WTC11 (cell line): ENCODE measurements around the gene FOLR1. TPM values are rescaled to one million over a fixed set of nuclear protein-coding genes. Genes with fewer than 3 reads are reported as not detected.
A peak's percentile ranks its signal among the peaks of the same experiment; 100 is the strongest.

Source experiments
- ATAC-seq: fragments of 200-7000 bp; cut with Tn5 transposase; 2 replicates; pipeline ENCODE4 v1.10.0; 2021; ENCODE audit warnings: mild to moderate bottlenecking, moderate library complexity
- CTCF ChIA-PET: fragments of 300-600 bp; sonication (Branson Sonifier 250); formaldehyde crosslinking; loops from one replicate; lab custom pipeline; 2021; ENCODE audit warnings: antibody characterized with exemption; lab: Charles Lee
- POLR2A ChIA-PET: fragments of 350-600 bp; sonication (Branson Sonifier 250); formaldehyde crosslinking; loops from one replicate; lab custom pipeline; 2021; ENCODE audit warnings: antibody characterized with exemption; lab: Charles Lee
- DNase-seq: peaks from one replicate; pipeline ENCODE4 v3.0.0; 2021; ENCODE audit warnings: low spot score
- H3K27ac Mint-ChIP-seq: 2 replicates; pipeline ENCODE4 v1.8.0; 2021; ENCODE audit warnings: mixed read lengths
- H3K27me3 Mint-ChIP-seq: 2 replicates; pipeline ENCODE4 v1.8.0; 2021; ENCODE audit warnings: low read depth, mild to moderate bottlenecking, moderate library complexity, mixed read lengths
- H3K36me3 Mint-ChIP-seq: 2 replicates; pipeline ENCODE4 v1.8.0; 2021; ENCODE audit warnings: mixed read lengths
- H3K4me1 Mint-ChIP-seq: 2 replicates; pipeline ENCODE4 v1.8.0; 2022; ENCODE audit warnings: mixed read lengths
- H3K4me3 Mint-ChIP-seq: 2 replicates; pipeline ENCODE4 v1.8.0; 2021; ENCODE audit warnings: mild to moderate bottlenecking, moderate library complexity, mixed read lengths
- H3K9me3 Mint-ChIP-seq: 2 replicates; pipeline ENCODE4 v1.8.0; 2021; ENCODE audit warnings: mixed read lengths
- E2F1 ChIP-seq: sonication (generic); formaldehyde crosslinking; IDR thresholded peaks from 2 replicates; pipeline ENCODE4 v1.8.0; 2022; ENCODE audit warnings: mild to moderate bottlenecking, missing genetic modification reagents
- E2F5 ChIP-seq: sonication (generic); formaldehyde crosslinking; IDR thresholded peaks from 2 replicates; pipeline ENCODE4 v1.8.1; 2022; ENCODE audit warnings: mild to moderate bottlenecking, moderate library complexity, missing genetic modification reagents
- ELF4 ChIP-seq: sonication (generic); formaldehyde crosslinking; IDR thresholded peaks from 2 replicates; pipeline ENCODE4 v1.8.1; 2022; ENCODE audit warnings: low read depth, mild to moderate bottlenecking, moderate library complexity, missing genetic modification reagents
- ESRRA ChIP-seq: sonication (generic); formaldehyde crosslinking; IDR thresholded peaks from 2 replicates; pipeline ENCODE4 v1.8.1; 2022; ENCODE audit warnings: mild to moderate bottlenecking, missing genetic modification reagents, borderline replicate concordance
- MAX ChIP-seq: sonication (generic); formaldehyde crosslinking; IDR thresholded peaks from 2 replicates; pipeline ENCODE4 v1.8.0; 2022; ENCODE audit warnings: mild to moderate bottlenecking, missing genetic modification reagents
- NFATC4 ChIP-seq: fragments of 250-450 bp; sonication (Bioruptor Pico); IDR thresholded peaks from 2 replicates; pipeline ENCODE4 v1.9.0; 2021; ENCODE audit warnings: mild to moderate bottlenecking
- NFYB ChIP-seq: sonication (generic); formaldehyde crosslinking; conservative IDR thresholded peaks from 2 replicates; pipeline ENCODE4 v1.8.0; 2022; ENCODE audit warnings: low read depth, missing genetic modification reagents
- NR3C1 ChIP-seq: sonication (generic); formaldehyde crosslinking; conservative IDR thresholded peaks from 2 replicates; pipeline ENCODE4 v1.8.1; 2023; ENCODE audit warnings: low read depth, mild to moderate bottlenecking, missing genetic modification reagents
- SP1 ChIP-seq: sonication (generic); formaldehyde crosslinking; conservative IDR thresholded peaks from 2 replicates; pipeline ENCODE4 v1.8.1; 2022; ENCODE audit warnings: missing genetic modification reagents
- STAT6 ChIP-seq: sonication (generic); formaldehyde crosslinking; conservative IDR thresholded peaks from 2 replicates; pipeline ENCODE4 v1.8.1; 2023; ENCODE audit warnings: mild to moderate bottlenecking, low read depth, missing genetic modification reagents, moderate library complexity
- TCF7 ChIP-seq: sonication (generic); formaldehyde crosslinking; IDR thresholded peaks from 2 replicates; pipeline ENCODE4 v1.8.0; 2022; ENCODE audit warnings: mild to moderate bottlenecking, low read depth, missing genetic modification reagents, moderate library complexity
- TEAD1 ChIP-seq: sonication (generic); formaldehyde crosslinking; IDR thresholded peaks from 2 replicates; pipeline ENCODE4 v1.8.0; 2022; ENCODE audit warnings: mild to moderate bottlenecking, missing genetic modification reagents
- TP53 ChIP-seq: sonication (generic); formaldehyde crosslinking; IDR thresholded peaks from 2 replicates; pipeline ENCODE4 v1.8.1; 2023; ENCODE audit warnings: mild to moderate bottlenecking, missing genetic modification reagents
- USF2 ChIP-seq: sonication (generic); formaldehyde crosslinking; IDR thresholded peaks from 2 replicates; pipeline ENCODE4 v1.8.1; 2023; ENCODE audit warnings: mild to moderate bottlenecking, missing genetic modification reagents, moderate library complexity
- ZBTB43 ChIP-seq: sonication (generic); formaldehyde crosslinking; IDR thresholded peaks from 2 replicates; pipeline ENCODE4 v1.8.1; 2023; ENCODE audit warnings: mild to moderate bottlenecking, missing genetic modification reagents
- ZMAT4 ChIP-seq: fragments of 250-450 bp; sonication (Bioruptor Pico); IDR thresholded peaks from 2 replicates; pipeline ENCODE4 v1.9.0; 2021; ENCODE audit warnings: mild to moderate bottlenecking
- ZNF317 ChIP-seq: sonication (generic); formaldehyde crosslinking; IDR thresholded peaks from 2 replicates; pipeline ENCODE4 v1.8.1; 2023; ENCODE audit warnings: low read depth, mild to moderate bottlenecking, moderate library complexity, missing genetic modification reagents, borderline replicate concordance
- ZNF416 ChIP-seq: fragments of 250-450 bp; sonication (Bioruptor Pico); IDR thresholded peaks from 2 replicates; pipeline ENCODE4 v1.9.0; 2021; ENCODE audit warnings: mild to moderate bottlenecking, inconsistent platforms
- ZNF423 ChIP-seq: fragments of 250-450 bp; sonication (Bioruptor Pico); IDR thresholded peaks from 2 replicates; pipeline ENCODE4 v2.1.2; 2022; ENCODE audit warnings: mild to moderate bottlenecking, moderate library complexity
- total RNA-seq: library from RNA; stranded (reverse); gene quantifications from 3 replicates; pipeline ENCODE4 v1.2.3, GENCODE V29; 2021

Gene FOLR1
- total RNA-seq, 1 experiment from 2014 or later, result 0.35 TPM

GRCh38 chr11:72224564-72225410, 32.8 kb downstream of the FOLR1 start, which contains the start of gene INPPL1:
Gene INPPL1, plus strand, starts transcription at chr11:72224767. Its CDS starts 218 bp downstream, at chr11:72224985.
- H3K4me3 Mint-ChIP-seq, result peak within 1 kb of the TSS; percentile 94
- POLR2A ChIA-PET, result interaction anchor here (1.3 to 3.8 kb wide), 2 partner anchors 14 to 112 kb away, joined by 4 to 37 read pairs; no protein-coding TSS in a partner anchor
- peak; percentile 58 for DNase-seq
- ATAC-seq, result no peak
- TF ChIP-seq ZMAT4 (CRISPR knock-in tag), result no peak
- TF ChIP-seq STAT6 (CRISPR knock-in tag), result no peak
- no peak for TF ChIP-seq ESRRA (CRISPR knock-in tag)
- 0 out of 2 replicates have a peak, but pooled peaks have one; percentile 19 for TF ChIP-seq SP1 (CRISPR knock-in tag)
- no peak for TF ChIP-seq ELF4 (CRISPR knock-in tag)
- TF ChIP-seq TP53 (CRISPR knock-in tag), result 0 out of 2 replicates have a peak, but pooled peaks have one; percentile 50
- TF ChIP-seq ZNF317, result no peak
- TF ChIP-seq MAX (CRISPR knock-in tag), result no peak; the same call in 1 of the 2 replicates
- 0 out of 2 replicates have a peak, but pooled peaks have one; percentile 39 for TF ChIP-seq NR3C1 (CRISPR knock-in tag)
- TF ChIP-seq TCF7, result no peak
- TF ChIP-seq USF2 (CRISPR knock-in tag), result no peak
- 0 out of 2 replicates have a peak, but pooled peaks have one; percentile 20 for TF ChIP-seq ZNF423 (CRISPR knock-in tag)
- TF ChIP-seq ZNF416 (CRISPR knock-in tag), result no peak
- TF ChIP-seq, all 79 proteins: peak for 4
- peaks cover 10% of the 10 kb centered on the region for H3K36me3 Mint-ChIP-seq
- H3K27me3 Mint-ChIP-seq, result 0 out of 2 replicates have a peak, but pooled peaks cover 2% of the 10 kb centered on the region
- no peaks in the 10 kb centered on the region for H3K9me3 Mint-ChIP-seq
- H3K4me1 Mint-ChIP-seq, result peaks cover 29% of the 10 kb centered on the region
- CTCF ChIA-PET, result interaction anchor here (0.5 to 8.6 kb wide), 8 partner anchors 13 to 211 kb away, joined by 3 to 123 read pairs (median 4); no protein-coding TSS in a partner anchor
- H3K27ac Mint-ChIP-seq, result peak within 1 kb of the TSS; percentile 89

GRCh38 chr11:72225411-72225951, 33.5 kb downstream of the FOLR1 start:
- ATAC-seq (no peak), DNase-seq (no peak)
- POLR2A ChIA-PET, result interaction anchor here (1.3 to 3.8 kb wide), 2 partner anchors 13 to 112 kb away, joined by 4 to 37 read pairs; no protein-coding TSS in a partner anchor
- no peaks in the 10 kb centered on the region for H3K9me3 Mint-ChIP-seq
- H3K27ac Mint-ChIP-seq, result peak overlapping the region; percentile 83; the same call in 1 of the 2 replicates
- CTCF ChIA-PET, result interaction anchor here (0.5 to 8.6 kb wide), 7 partner anchors 12 to 210 kb away, joined by 3 to 123 read pairs (median 4); no protein-coding TSS in a partner anchor
- H3K4me1 Mint-ChIP-seq, result peaks cover 29% of the 10 kb centered on the region
- peak overlapping the region; percentile 92 for H3K4me3 Mint-ChIP-seq
- H3K36me3 Mint-ChIP-seq, result peaks cover 13% of the 10 kb centered on the region
- H3K27me3 Mint-ChIP-seq, result 0 out of 2 replicates have a peak, but pooled peaks cover 2% of the 10 kb centered on the region
- TF ChIP-seq ZMAT4 (CRISPR knock-in tag) (no peak), NFYB (CRISPR knock-in tag) (no peak), E2F1 (no peak), TEAD1 (CRISPR knock-in tag) (no peak), NFATC4 (CRISPR knock-in tag) (no peak), ZBTB43 (CRISPR knock-in tag) (no peak), E2F5 (no peak)
